OCI-M2 (cell line): Measurements from ENCODE around the gene PLXND1.

ENCODE experiments used
- DNase-seq: peaks from one replicate; lab custom pipeline; 2025; ENCODE audit not compliant: unreplicated experiment; lab: John Stamatoyannopoulos, UW

The PLXND1 gene

DNA sequence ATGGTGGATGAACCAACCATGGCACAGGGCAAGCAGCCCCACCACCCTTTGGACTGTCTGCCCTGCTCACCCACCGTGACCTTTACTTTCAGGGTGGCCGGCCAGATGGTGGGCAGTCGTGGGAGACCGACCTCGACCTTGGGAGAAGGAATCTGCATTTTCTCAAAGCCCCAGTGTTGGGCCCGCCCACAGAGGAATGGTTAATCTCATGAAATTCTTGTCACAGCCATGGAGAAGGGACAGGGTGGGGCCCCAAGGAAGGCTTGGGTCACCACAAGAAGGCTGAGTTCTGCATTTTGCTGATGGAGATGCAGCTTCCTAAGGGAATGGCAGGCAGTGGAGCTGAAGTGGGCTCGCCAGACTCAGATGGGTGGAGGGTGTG is 2.9 kb downstream of the PLXND1 start:
- DNase-seq: no peak

GRCh38 chr3:129602730-129603560 is 3.5 kb downstream of the PLXND1 start:
- no peak for DNase-seq

- no peak for DNase-seq
These were observed 4.2 kb downstream of the PLXND1 start for GRCh38 chr3:129602309-129602708.

- no peak for DNase-seq
These were observed 4.8 kb downstream of the PLXND1 start for GRCh38 chr3:129601713-129602112.

DNA sequence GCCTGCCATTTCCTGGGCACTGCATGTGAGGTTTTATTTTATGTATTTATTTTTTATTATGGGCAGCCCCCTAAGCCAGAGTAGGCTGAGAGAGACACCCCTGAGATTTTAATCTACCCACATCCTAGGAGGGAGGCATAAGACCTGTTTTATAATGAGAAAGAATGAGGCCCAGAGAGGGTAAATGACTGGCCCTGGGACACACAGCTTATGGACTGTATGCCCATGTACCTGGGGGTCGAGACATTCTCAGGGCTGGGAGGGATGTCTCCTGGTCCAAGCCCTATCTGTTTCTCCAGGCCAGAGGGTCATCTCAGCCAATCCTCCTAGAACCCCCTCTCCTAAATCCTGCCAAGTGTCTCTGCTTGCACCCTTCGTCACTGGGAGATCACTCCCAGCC is 6.1 kb downstream of the PLXND1 start:
- DNase-seq: no peak

DNA sequence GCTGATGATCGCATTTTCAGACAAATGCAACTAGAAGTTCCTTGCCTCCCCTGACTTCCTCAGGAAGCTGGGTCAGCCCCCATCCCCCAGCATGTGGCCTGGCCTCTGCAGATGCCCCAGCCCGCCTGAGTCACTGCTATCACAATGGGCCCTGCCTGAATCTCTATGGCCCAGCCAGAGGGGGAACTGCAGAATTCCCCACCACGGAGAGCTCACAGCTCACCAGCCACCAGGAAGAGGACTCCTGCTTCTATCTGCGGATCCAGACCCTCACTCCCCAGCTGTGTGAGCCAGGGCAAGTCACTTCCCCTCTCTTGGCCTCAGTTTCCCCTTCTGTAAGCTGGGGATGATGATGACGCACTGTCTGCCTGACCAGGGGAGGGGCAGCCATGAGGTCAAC is 6.9 kb downstream of the PLXND1 start:
- DNase-seq: no peak

GRCh38 chr3:129599073-129599472 is 7.4 kb downstream of the PLXND1 start:
- no peak for DNase-seq

DNA sequence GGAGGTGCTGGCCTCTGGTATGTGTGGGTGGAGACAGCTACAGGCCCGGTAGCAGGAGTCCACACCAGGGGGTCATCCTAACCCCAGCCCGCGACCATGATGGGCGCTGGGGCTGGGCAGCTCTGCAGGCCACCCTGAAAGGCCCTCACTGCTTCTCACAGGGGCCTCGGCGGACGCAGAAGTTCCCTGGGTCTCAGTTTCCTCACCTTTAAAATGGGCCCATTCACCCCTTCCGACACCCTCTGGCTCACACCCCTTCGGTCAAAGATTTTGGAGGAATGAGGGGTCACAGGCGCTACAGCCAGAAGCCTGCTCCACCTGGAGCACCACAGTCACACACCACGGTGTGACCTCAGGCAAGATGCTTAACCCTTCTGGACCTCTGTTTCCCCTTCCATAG is 8.0 kb downstream of the PLXND1 start:
- DNase-seq: no peak

GRCh38 chr3:129598000-129598381 is 8.5 kb downstream of the PLXND1 start:
- no peak for DNase-seq

DNA sequence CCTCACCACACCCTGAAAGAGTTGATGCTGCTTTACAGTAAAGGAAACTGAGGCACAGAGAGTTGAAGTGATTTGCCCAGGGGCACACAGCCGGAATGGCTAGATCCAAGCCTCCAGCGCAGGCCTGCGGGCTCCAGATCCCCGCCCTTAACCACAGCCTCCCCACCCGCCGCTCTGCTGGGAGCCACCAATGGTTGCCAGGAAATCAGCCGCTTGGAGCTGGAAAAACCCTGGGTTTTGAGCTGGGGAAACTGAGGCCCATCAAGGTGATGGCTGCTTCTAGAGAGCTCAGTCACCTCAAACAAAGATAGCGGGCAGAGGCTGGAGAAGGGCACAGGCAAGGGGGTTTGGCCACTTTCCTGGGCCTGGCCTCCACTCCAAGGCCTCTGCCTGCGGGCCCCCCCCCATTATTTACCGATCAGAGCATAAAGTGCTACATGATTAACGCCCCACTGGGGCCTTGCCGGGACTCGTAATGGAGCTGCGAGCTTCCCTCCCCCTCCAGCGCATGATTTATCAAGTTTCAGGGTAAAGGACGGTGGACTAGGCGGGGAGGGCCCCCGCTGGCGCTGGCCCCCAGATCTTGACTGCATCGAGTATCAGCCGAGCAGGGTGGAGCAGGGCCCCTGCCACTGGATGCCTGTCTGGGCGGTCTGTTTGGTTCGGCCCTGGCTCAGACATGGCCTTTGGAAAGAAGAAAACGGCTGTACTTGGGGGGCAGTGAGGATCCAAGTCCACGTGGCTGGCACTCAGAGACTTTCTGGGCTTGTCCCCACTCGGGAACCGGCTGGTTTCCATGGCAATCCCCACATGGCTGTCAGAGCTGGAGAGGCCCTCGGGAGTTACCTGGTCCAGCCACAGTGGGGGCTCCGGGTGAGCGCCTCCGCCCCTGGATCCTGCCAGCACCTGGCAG is 9.1 kb downstream of the PLXND1 start:
- no peak for DNase-seq

GRCh38 chr3:129596194-129597086 is 10.0 kb downstream of the PLXND1 start:
- no peak for DNase-seq

DNA sequence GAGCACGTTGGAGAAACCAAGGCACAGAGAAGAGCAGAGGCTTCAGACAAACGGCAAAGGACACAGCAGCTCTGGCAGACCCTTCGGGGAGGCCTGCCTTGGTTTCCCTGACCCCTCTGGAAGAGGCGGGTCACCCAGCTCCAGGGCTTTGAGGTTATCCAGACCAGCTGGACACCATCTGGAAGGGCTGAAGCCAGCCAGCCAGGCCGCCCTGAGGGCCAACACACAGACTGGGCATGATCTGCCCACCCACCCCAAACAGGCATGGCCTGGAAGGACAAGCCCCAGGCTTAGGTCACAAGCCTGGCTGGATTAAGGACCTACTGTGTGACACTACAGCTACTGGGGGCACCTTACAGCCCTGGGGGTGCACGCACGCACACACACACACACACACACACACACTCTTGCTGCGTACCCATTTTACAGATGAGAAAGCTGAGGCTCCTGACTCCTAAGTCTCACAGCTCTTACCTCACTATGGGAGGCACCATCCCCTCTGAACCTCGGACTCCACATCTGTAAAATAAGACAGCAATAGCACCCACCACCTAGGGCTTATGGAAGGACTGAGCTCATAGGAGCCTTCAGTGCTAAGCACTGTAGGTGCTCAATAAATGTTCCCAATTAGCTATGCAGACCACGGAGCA is 10.8 kb downstream of the PLXND1 start:
- DNase-seq: no peak

- DNase-seq: no peak
These were observed 11.5 kb downstream of the PLXND1 start for GRCh38 chr3:129594907-129595390.

DNA sequence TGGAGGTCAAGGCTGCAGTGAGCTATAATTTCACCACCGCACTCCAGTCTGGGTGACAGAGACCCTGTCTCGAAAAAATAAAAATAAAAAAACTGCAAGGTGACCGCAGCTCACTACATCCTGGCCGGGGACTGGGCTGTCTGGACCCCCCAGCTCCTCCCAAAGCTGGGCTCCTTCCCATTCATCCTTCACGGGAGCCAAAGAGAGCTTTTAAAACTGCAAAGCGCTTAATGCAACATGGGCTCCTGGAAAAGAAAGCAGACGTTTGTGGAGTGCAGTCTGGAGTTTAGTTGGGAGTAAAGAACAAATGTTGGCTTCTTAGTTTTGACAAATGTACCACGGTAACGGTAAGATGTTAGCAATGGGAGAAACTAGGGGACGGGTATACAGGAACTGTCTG is 12.1 kb downstream of the PLXND1 start:
- DNase-seq: no peak

- DNase-seq: no peak
These were observed 12.7 kb downstream of the PLXND1 start for GRCh38 chr3:129593595-129594339.

DNA sequence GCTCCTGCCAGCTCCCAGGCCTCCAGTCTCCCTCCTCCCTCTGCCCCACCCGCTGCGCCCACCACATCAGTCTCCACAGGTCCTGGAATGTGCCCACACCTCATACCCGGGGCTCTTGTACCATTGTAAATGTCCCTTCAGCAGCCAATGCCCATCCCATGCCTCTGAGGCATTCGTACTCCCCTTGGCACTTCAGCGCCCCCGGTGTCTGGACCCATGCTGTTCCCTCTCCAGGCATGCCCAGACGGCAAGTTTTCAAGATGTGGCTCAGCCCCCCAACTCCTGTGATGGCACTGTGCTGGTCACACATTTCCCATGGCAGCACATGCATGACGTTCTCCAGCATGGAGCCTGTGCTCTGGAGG is 13.3 kb downstream of the PLXND1 start:
- no peak for DNase-seq

DNA sequence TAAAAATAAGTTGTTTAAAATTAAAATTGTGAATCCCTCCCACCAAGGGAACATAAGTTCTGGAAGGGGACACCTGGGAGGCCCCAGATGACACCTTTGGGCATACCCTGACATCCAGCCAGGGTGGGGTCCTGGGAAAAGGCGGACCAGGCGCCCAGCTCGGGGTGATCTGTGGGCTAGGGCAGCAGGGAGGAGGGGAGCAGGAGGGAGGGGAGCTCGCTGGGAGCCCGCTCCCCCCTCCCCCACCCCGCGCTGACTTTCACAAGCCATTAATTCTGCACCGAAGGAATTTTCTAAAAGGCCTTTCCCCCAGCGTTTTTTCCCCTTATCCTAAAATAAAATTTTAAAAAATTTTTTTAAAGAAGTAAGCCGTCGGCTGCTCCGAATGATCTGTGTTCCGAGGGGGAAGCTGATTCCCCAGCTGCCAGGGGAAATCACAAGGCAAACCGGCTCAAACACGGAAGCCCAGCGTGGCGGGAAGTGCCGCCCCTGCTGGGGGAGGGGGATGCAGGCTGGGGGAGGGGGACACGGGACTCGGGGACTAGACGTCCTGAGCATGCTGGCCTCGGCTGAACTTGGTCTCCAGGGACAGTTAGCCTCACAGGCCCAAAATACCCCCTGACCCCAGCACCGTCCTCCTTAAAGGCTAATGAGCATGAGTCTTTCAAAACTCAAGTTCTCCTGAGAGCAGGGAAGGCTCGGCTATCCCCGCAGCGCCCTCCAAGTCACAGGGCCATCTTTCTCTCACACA is 13.9 kb downstream of the PLXND1 start:
- DNase-seq: no peak

DNA sequence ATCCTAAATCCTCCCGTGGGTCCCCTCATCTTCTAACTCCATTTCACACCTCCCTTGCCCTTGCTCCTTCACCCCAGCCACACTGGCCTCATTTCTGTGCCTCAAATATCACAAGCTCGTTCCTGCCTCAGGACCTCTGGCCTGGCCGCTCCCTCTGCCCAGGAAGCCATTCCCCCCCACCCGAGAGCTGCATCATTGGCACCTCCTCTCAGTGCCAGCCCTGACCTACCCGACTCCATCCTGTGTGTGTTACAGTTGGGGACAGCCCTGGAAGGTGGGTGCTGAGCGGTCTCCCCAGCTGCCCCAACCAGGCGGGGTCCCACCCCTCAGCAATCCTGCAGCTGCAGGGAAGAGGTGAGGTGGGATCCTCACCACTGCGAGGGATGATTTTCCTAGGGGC is 14.5 kb downstream of the PLXND1 start:
- no peak for DNase-seq

DNA sequence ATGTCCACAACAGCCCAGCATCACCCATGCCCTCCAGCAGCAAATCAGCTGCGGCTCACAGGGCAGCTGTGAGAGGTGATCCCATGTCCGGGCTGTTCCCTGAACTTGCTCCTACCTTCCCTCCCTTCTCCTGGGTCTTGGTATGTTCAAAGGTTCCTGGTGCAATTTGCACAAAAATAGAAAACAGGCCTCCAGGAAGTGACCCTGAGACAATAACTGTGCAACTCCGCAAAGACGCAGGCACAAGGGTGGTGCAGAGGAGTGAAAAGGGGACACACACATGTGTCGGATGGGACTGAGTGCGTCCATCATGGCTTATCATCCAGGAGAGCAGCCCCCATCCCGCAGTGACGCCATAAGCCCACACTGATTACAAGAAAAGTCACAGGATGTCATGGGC is 16.3 kb downstream of the PLXND1 start:
- no peak for DNase-seq
